Fibroblast of lung (primary cell): ENCODE results near the gene NIPAL4. TPM values are rescaled to one million over a fixed set of nuclear protein-coding genes. Genes with fewer than 3 reads are reported as not detected.

ENCODE experiments used
- DNase-seq, 2 donors: peaks; one replicate each; pipeline versions ENCODE4 v3.0.0 to v3.0.0-alpha.2; 2010; ENCODE audit warnings: low read depth in 2 of 2
- H2AFZ ChIP-seq: 2 replicates; pipeline ENCODE4 v1.5.1; 2012; ENCODE audit warnings: low read length, control low read depth, inconsistent platforms
- H3K27ac ChIP-seq: 2 replicates; pipeline ENCODE4 v1.5.1; 2011; ENCODE audit warnings: low read length, control low read depth; ENCODE audit not compliant: insufficient read depth
- H3K27me3 ChIP-seq: 2 replicates; pipeline ENCODE4 v1.5.1; 2011; ENCODE audit warnings: mild to moderate bottlenecking, low read length; ENCODE audit not compliant: control insufficient read depth, insufficient read depth
- H3K36me3 ChIP-seq: 2 replicates; pipeline ENCODE4 v1.5.1; 2011; ENCODE audit warnings: low read length; ENCODE audit not compliant: control insufficient read depth, insufficient read depth
- H3K4me1 ChIP-seq: 2 replicates; pipeline ENCODE4 v1.5.1; 2011; ENCODE audit warnings: low read length; ENCODE audit not compliant: control insufficient read depth, insufficient read depth; ENCODE audit errors: extremely low read depth
- H3K4me2 ChIP-seq: 2 replicates; pipeline ENCODE4 v1.5.1; 2011; ENCODE audit warnings: low read length, control low read depth; ENCODE audit not compliant: insufficient read depth; ENCODE audit errors: extremely low read depth
- H3K4me3 ChIP-seq, 4 experiments: fragments of 200-600 bp in 1 of 4; sonication (generic) in 1 of 4; replicated peaks in 1 of 4; 2 replicates each; pipeline ENCODE4 v1.5.1; 2011 to 2016; ENCODE audit warnings: low read length in 4 of 4, low read depth in 3 of 4, mild to moderate bottlenecking in 3 of 4, control low read depth in 2 of 4, inconsistent platforms in 1 of 4, mixed read lengths in 1 of 4; ENCODE audit not compliant: insufficient read depth in 1 of 4; ENCODE audit errors: control extremely low read depth in 1 of 4
- H3K79me2 ChIP-seq: 2 replicates; pipeline ENCODE4 v1.5.1; 2012; ENCODE audit warnings: mild to moderate bottlenecking, low read length, inconsistent platforms; ENCODE audit not compliant: control insufficient read depth, insufficient read depth
- H3K9ac ChIP-seq: 2 replicates; pipeline ENCODE4 v1.5.1; 2011; ENCODE audit warnings: mild to moderate bottlenecking, low read length, control low read depth; ENCODE audit not compliant: insufficient read depth
- H3K9me3 ChIP-seq: 2 replicates; pipeline ENCODE4 v1.5.1; 2012; ENCODE audit warnings: low read depth, low read length; ENCODE audit not compliant: control insufficient read depth, insufficient read depth
- H4K20me1 ChIP-seq: 2 replicates; pipeline ENCODE4 v1.5.1; 2011; ENCODE audit warnings: low read length; ENCODE audit not compliant: control insufficient read depth, insufficient read depth; ENCODE audit errors: extremely low read depth
- CTCF ChIP-seq, 2 donors: IDR thresholded peaks in 1 of 2; conservative IDR thresholded peaks in 1 of 2; 1 replicate in 1 of 2; 2 replicates in 1 of 2; pipeline ENCODE4 v1.5.1; 2011 to 2012; ENCODE audit warnings: low read length in 2 of 2, control low read depth in 1 of 2, inconsistent platforms in 1 of 2, low read depth in 1 of 2, mild to moderate bottlenecking in 1 of 2
- EZH2 ChIP-seq: IDR thresholded peaks from 2 replicates; pipeline ENCODE4 v1.5.1; 2012; ENCODE audit warnings: low read length, control low read depth, mild to moderate bottlenecking; ENCODE audit errors: missing control alignments
- polyA plus RNA-seq, 2 donors: library from polyadenylated mRNA; depleted of rRNA in 1 of 2; stranded (reverse) in 1 of 2; unstranded in 1 of 2; fragments of >200 nt; gene quantifications; 2 replicates each; pipeline ENCODE4 v1.2.1, GENCODE V29; 2011 to 2012; ENCODE audit warnings: missing spikeins in 1 of 2
- total RNA-seq: library from RNA; depleted of rRNA; stranded (reverse); fragments of >200 nt; gene quantifications from 2 replicates; pipeline ENCODE4 v1.2.1, GENCODE V29; 2014

The NIPAL4 gene
- total and polyA plus RNA-seq, 2 donors (not counting 1 experiment from before 2014, with no cell fraction given) = 0.07 to 0.17 TPM

GRCh38 chr5:157444224-157444623, 15.8 kb upstream of the NIPAL4 start:
- no peaks in the 10 kb centered on the region for H3K79me2 ChIP-seq
- H3K9ac ChIP-seq = no peak overlapping the region
- H3K27ac ChIP-seq = no peak overlapping the region
- no peaks in the 10 kb centered on the region for H3K36me3 ChIP-seq
- DNase-seq = no peak
- no peaks in the 10 kb centered on the region for H4K20me1 ChIP-seq
- no peaks in the 10 kb centered on the region for H3K9me3 ChIP-seq
- H3K4me1 ChIP-seq = no peaks in the 10 kb centered on the region
- no peak overlapping the region for H3K4me2 ChIP-seq
- TF ChIP-seq CTCF (conservative IDR thresholded peaks at IDR 0.05 in 1 of 2, IDR thresholded peaks at IDR 0.05 in 1 of 2; ENCODE audit: low read depth in 1 of 2, low read length in 2 of 2) (no peak), EZH2 (no peak)
- no peaks in the 10 kb centered on the region for H3K27me3 ChIP-seq
- no peak overlapping the region for H3K4me3 ChIP-seq
- H2AFZ ChIP-seq = no peak overlapping the region

GRCh38 chr5:157445745-157446411, 14.1 kb upstream of the NIPAL4 start:
- no peaks in the 10 kb centered on the region for H3K79me2 ChIP-seq
- H3K36me3 ChIP-seq = no peaks in the 10 kb centered on the region
- H2AFZ ChIP-seq = no peak overlapping the region
- H3K4me3 ChIP-seq = no peak overlapping the region
- H3K9me3 ChIP-seq = no peaks in the 10 kb centered on the region
- no peaks in the 10 kb centered on the region for H4K20me1 ChIP-seq
- no peaks in the 10 kb centered on the region for H3K4me1 ChIP-seq
- no peaks in the 10 kb centered on the region for H3K27me3 ChIP-seq
- no peak for DNase-seq
- H3K27ac ChIP-seq = no peak overlapping the region
- H3K4me2 ChIP-seq = no peak overlapping the region
- no peak for TF ChIP-seq CTCF (conservative IDR thresholded peaks at IDR 0.05 in 1 of 2, IDR thresholded peaks at IDR 0.05 in 1 of 2; ENCODE audit: low read depth in 1 of 2, low read length in 2 of 2)
- TF ChIP-seq EZH2 = no peak
- H3K9ac ChIP-seq = no peak overlapping the region

- H3K9ac ChIP-seq = no peak overlapping the region
- no peaks in the 10 kb centered on the region for H3K27me3 ChIP-seq
- no peaks in the 10 kb centered on the region for H3K9me3 ChIP-seq
- no peak for DNase-seq
- TF ChIP-seq CTCF (conservative IDR thresholded peaks at IDR 0.05 in 1 of 2, IDR thresholded peaks at IDR 0.05 in 1 of 2; ENCODE audit: low read depth in 1 of 2, low read length in 2 of 2) = no peak
- TF ChIP-seq EZH2 = no peak
- no peak overlapping the region for H2AFZ ChIP-seq
- no peaks in the 10 kb centered on the region for H3K36me3 ChIP-seq
- no peaks in the 10 kb centered on the region for H3K79me2 ChIP-seq
- H3K4me1 ChIP-seq = no peaks in the 10 kb centered on the region
- H3K4me2 ChIP-seq = no peak overlapping the region
- no peak overlapping the region for H3K27ac ChIP-seq
- H3K4me3 ChIP-seq = no peak overlapping the region
- no peaks in the 10 kb centered on the region for H4K20me1 ChIP-seq
These were observed 13.5 kb upstream of the NIPAL4 start for GRCh38 chr5:157446412-157446935.
